ENCODE data around the gene HERC4.

GRCh38 chr10:67884842-67885670 lies 190.0 kb downstream of the HERC4 start:
- TF ChIP-seq CTCF (IDR thresholded peaks at IDR 0.05), result peak in 1 of 6 experiments; percentile 8
- peak in 1 of 2 donors; percentile 49 for TF ChIP-seq POLR2A (IDR thresholded peaks at IDR 0.05)
